ENCODE measurements around the gene RANBP10.
"Not testable (repeated sequence)": the region's sequence is repeated elsewhere in the genome, so short reads cannot be mapped to it uniquely, and the experiment has no call there.

The RANBP10 gene

GRCh38 chr16:67779256-67780014 is 26.9 kb downstream of the RANBP10 start:
- no peak for DNase-seq (ENCODE audit: low spot score)

GRCh38 chr16:67775273-67775672 is 31.1 kb downstream of the RANBP10 start:
- no peak for DNase-seq (ENCODE audit: low spot score)

- no peak for DNase-seq (ENCODE audit: low spot score)
Measured at GRCh38 chr16:67774457-67774853, 31.9 kb downstream of the RANBP10 start.

GRCh38 chr16:67773569-67774456 is 32.5 kb downstream of the RANBP10 start:
- no peak for DNase-seq (ENCODE audit: low spot score)

- DNase-seq (ENCODE audit: low spot score) = no peak
Measured at GRCh38 chr16:67773099-67773498, 33.3 kb downstream of the RANBP10 start.

- DNase-seq (ENCODE audit: low spot score) = no peak
Measured at GRCh38 chr16:67770346-67770991, 35.9 kb downstream of the RANBP10 start.

GRCh38 chr16:67767953-67768352 is 38.4 kb downstream of the RANBP10 start:
- no peak for DNase-seq (ENCODE audit: low spot score)

GRCh38 chr16:67766291-67766690 is 40.1 kb downstream of the RANBP10 start:
- DNase-seq (ENCODE audit: low spot score) = no peak

- no peak for DNase-seq (ENCODE audit: low spot score)
Measured at GRCh38 chr16:67764158-67764667, 42.1 kb downstream of the RANBP10 start.

GRCh38 chr16:67763066-67763465 is 43.3 kb downstream of the RANBP10 start:
- no peak for DNase-seq (ENCODE audit: low spot score)

- DNase-seq (ENCODE audit: low spot score) = no peak
Measured at GRCh38 chr16:67762385-67762784, 44.0 kb downstream of the RANBP10 start.

GRCh38 chr16:67761924-67762323 is 44.4 kb downstream of the RANBP10 start:
- DNase-seq (ENCODE audit: low spot score) = no peak

GRCh38 chr16:67760956-67761230 is 45.5 kb downstream of the RANBP10 start:
- no peak for DNase-seq (ENCODE audit: low spot score)

- no peak for DNase-seq (ENCODE audit: low spot score)
Measured at GRCh38 chr16:67760206-67760955, 46.0 kb downstream of the RANBP10 start.

GRCh38 chr16:67758966-67759365 is 47.4 kb downstream of the RANBP10 start:
- no peak for DNase-seq (ENCODE audit: low spot score)

- no peak for DNase-seq (ENCODE audit: low spot score)
Measured at GRCh38 chr16:67758006-67758405, 48.4 kb downstream of the RANBP10 start.

- DNase-seq (ENCODE audit: low spot score) = no peak
Measured at GRCh38 chr16:67752641-67753040, 53.7 kb downstream of the RANBP10 start.

GRCh38 chr16:67751331-67751730 is 55.0 kb downstream of the RANBP10 start:
- not testable (repeated sequence) for DNase-seq (ENCODE audit: low spot score)

GRCh38 chr16:67750466-67750865 is 55.9 kb downstream of the RANBP10 start:
- no peak for DNase-seq (ENCODE audit: low spot score)

GRCh38 chr16:67749436-67750078 is 56.8 kb downstream of the RANBP10 start:
- no peak for DNase-seq (ENCODE audit: low spot score)

GRCh38 chr16:67748834-67749233 is 57.5 kb downstream of the RANBP10 start:
- no peak for DNase-seq (ENCODE audit: low spot score)

Data from HuH-7.5 (cell line).